AG04449 (cell line): ENCODE results near the gene BRD3OS.

Source experiments
- CTCF ChIA-PET: fragments of 350-600 bp; formaldehyde crosslinking; extraction: SDS; loops from one replicate; lab custom pipeline; 2021; ENCODE audit warnings: antibody characterized with exemption; lab: Yijun Ruan, JAX
- POLR2A ChIA-PET: fragments of 400-600, 350-600 bp; formaldehyde crosslinking; extraction: SDS; loops from one replicate; lab custom pipeline; 2020; ENCODE audit warnings: antibody characterized with exemption, inconsistent platforms; lab: Yijun Ruan, JAX
- DNase-seq: peaks from one replicate; pipeline ENCODE4 v3.0.0-alpha.2; 2010; ENCODE audit warnings: low read depth, low spot score
- H3K4me3 ChIP-seq: 2 replicates; pipeline ENCODE4 v1.5.1; 2011; ENCODE audit warnings: low read depth, mild to moderate bottlenecking, control low read depth, low read length
- TF ChIP-seq, protein P1 (sequence below): IDR thresholded peaks from one replicate; pipeline ENCODE4 v1.5.1; 2011; ENCODE audit warnings: mild to moderate bottlenecking, moderate library complexity, low read length, control low read depth, inconsistent platforms; ENCODE audit not compliant: insufficient read depth; ENCODE audit errors: missing control alignments

BRD3OS gene

DNA sequence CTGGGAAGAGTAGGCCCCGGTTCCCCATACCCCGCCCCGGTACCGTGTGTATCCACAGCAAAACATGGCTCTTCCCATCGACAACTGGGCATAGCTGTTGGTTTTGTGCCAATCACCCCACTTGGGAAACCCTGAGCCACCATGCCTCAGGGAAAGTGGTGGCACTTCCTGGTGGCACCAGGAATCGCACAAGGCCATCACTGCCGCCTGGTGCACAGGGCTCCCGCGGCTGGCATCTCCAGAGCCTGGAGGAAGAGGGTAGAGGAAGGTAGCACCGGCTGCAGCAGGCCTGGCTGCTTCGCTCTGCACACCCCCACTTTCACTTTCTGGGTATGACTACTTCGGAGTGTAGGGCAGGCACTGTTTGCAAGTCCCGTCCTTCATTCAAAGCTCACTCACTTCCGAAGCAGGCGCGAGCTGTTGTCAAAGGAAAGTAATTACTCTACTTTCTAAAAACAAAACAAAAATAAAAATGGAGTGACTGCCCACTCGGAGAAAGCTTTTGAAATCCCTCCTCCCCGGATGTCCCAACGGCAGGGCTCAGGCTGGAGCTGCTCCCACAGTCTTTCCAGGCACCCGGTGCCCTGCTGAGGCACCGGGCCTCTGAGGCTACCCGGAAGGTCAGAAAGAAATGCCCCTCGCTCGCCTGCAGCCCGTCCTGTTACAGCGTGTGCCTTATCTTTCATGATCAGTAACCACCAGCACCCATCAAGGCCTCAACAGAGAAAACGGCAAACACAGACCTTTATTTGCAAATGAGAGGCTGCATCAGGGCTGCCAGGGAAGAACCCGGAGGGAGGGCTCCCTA lies 40.5 kb downstream of the BRD3OS start:
- ChIA-PET POLR2A (no interaction called here), CTCF (interaction anchor here (1.1 to 2.2 kb wide), 4 partner anchors 10 to 285 kb away, joined by 3 to 5 read pairs (median 4); no protein-coding TSS in a partner anchor)
- peak overlapping the region; percentile 79 for H3K4me3 ChIP-seq
- no peak for DNase-seq
- TF ChIP-seq, protein P1, sequence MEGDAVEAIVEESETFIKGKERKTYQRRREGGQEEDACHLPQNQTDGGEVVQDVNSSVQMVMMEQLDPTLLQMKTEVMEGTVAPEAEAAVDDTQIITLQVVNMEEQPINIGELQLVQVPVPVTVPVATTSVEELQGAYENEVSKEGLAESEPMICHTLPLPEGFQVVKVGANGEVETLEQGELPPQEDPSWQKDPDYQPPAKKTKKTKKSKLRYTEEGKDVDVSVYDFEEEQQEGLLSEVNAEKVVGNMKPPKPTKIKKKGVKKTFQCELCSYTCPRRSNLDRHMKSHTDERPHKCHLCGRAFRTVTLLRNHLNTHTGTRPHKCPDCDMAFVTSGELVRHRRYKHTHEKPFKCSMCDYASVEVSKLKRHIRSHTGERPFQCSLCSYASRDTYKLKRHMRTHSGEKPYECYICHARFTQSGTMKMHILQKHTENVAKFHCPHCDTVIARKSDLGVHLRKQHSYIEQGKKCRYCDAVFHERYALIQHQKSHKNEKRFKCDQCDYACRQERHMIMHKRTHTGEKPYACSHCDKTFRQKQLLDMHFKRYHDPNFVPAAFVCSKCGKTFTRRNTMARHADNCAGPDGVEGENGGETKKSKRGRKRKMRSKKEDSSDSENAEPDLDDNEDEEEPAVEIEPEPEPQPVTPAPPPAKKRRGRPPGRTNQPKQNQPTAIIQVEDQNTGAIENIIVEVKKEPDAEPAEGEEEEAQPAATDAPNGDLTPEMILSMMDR = no peak

DNA sequence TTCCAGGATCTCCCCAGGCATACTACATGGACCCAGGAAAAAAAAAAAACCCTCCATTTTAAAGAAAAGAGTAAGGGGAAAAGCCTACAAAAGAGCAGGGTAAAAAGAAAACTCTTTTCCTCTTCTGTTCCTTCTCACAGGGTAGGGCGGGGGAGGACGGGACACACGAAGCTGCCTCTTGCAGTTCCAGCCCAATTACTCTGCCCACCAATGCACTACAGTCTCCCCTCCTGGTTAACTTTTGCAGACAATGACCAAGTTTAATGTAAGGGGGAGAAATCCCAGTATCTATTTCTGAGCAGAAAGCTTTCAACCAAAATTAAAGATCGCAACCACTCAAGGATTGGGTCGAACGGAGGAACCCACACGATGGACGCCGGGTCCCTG lies 41.2 kb downstream of the BRD3OS start:
- TF ChIP-seq, protein P1 = no peak
- no peak for DNase-seq
- POLR2A ChIA-PET = no interaction called here
- peak overlapping the region; percentile 79 for H3K4me3 ChIP-seq
- CTCF ChIA-PET = interaction anchor here (1.1 to 2.2 kb wide), 3 partner anchors 11 to 286 kb away, joined by 4 to 5 read pairs (median 4); no protein-coding TSS in a partner anchor

DNA sequence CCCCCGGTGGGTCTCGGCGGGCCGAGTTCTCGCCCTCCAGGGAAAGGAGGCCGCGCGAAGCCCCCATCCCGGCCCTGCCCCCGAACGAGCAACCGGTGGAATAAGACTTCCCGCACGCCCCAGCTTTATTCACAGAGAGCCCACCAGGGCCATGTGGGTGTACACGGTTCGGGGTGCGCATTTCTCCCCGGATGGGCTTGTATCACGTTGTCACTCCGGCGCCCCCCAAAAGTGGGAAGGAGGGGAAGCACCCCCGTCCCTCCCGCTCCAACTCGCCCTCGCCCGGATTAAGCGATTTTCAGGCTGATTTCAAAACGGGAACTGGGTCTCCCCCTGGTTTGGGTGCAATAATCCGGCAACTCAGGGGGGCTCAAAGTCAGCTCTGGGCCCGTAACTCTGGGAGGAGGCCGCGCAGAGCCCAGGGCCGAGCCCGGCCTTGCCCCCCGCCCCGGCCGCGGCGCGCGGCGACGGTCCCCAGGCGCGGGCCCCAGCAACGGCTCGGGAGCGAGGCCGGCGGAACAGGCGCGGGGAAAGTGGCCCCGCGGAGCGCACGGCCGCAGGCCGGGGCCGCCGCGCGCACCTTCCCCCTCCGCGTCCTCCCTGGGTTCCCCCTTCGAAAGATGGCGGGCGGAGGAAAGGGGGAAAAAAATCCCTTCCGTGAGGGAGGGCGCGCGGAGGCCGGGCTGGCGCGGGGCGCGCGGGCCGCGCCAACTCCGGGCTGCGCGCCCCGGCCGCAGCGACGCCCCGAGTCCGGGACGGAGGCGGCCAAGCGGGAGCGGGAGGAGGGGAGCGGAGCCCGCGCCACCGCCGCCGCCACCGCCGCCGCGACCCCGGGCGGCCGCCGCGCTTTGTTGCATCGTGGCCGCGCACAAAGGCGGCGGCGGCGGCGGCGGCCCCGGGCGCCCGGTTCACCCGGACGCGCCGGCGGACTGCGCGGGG lies 41.9 kb downstream of the BRD3OS start:
- CTCF ChIA-PET = interaction anchor here (1.7 kb wide), 1 partner anchor 286 kb away, joined by 4 read pairs; no protein-coding TSS in a partner anchor
- no peak for DNase-seq
- peak overlapping the region; percentile 79 for H3K4me3 ChIP-seq
- TF ChIP-seq, protein P1 = no peak
- POLR2A ChIA-PET = no interaction called here

DNA sequence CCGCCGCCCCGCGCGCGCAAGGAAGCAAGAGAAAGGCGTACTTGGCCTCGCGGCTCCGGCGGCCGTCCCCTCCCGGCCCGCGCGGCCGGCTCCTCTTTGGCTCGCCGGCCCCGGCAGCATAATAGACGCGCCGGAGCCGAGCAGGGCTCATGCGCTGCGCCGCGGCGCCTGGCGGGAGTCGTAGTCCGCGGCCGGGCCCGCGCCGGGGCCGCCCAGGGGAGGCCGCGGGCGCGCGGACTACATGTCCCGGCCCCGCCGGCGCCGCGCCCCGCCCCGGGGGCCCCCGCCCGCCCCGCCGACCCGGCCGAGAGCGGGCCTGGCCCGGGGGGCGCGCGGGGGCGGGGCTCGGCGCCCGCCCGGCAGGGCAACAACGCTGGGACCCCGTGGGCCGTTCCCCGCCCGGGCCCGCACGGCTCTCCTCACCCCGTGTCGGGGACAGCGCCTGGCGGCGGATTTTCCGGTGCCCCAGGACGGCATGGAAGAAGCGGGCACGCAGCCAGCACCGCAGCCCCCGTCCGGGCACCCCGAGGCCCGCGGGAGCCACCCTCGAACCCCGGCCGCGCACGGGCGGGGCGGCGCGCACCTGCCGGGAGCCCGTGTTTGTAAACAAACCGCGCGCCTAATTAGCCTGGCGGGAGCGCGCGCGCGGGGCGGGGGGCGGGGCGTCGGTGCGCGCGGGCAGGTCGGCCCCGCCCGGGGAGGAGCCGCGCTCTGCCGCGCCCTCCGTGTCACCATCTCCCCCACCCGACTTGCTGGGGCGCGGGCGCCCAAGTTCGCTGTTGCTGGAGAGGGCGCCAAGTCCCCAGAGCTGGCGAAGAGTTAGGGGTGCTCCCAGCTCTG lies 42.8 kb downstream of the BRD3OS start, which contains the start of gene BRD3:
TSS of gene BRD3 (minus strand) at position 123 of the 840 bp plus-strand sequence. CDS start 14,549 bp downstream, outside the sequence.
- H3K4me3 ChIP-seq = peak within 1 kb of the TSS; percentile 79
- CTCF ChIA-PET = interaction anchor here (1.1 kb wide), 1 partner anchor 31 kb away, joined by 3 read pairs; no protein-coding TSS in a partner anchor
- peak; percentile 10 for DNase-seq
- POLR2A ChIA-PET = no interaction called here
- TF ChIP-seq, protein P1 = no peak

DNA sequence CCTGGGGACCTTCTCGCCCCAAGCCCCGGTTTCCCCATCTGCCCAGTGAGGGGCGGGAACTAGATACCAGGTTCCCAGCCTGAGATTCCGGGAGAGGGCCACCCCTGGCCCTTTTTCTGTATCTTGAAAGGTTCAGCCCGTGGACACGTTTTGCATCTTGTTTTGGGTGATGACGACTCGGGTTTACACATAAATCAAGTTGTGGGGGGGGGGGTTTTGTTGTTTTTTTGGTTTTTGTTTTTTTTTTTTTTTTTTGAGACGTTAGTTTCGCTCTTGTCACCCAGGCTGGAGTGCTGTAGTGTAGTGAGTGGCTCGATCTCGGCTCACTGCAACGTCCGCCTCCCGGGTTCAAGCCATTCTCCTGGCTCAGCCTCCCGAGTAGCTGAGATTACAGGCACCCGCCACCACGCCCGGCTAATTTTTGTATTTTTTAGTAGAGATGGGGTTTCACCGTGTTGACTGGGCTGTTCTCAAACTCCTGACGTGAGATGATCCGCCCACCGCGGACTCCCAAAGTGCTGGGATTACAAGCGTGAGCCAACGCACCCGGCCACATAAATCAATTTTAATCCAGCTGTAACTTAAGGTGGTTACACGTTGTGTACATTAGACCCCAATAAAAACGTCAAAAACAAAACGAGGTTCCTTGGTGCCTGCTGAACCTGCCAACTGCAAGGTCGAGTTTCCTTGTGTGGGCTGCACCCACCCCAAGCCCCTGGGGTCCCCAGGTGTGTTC lies 43.6 kb downstream of the BRD3OS start:
- H3K4me3 ChIP-seq = peak overlapping the region; percentile 68
- no peak for DNase-seq
- ChIA-PET POLR2A (interaction anchor here (0.6 kb wide), 1 partner anchor 18 kb away, joined by 3 read pairs; no protein-coding TSS in a partner anchor), CTCF (interaction anchor here (1.1 kb wide), 1 partner anchor 30 kb away, joined by 3 read pairs; no protein-coding TSS in a partner anchor)
- TF ChIP-seq, protein P1 = no peak
